ENCODE data around the gene GTF3C1.
"Not testable (repeated sequence)": the region's sequence is repeated elsewhere in the genome, so short reads cannot be mapped to it uniquely, and the experiment has no call there.

Gene GTF3C1

DNA sequence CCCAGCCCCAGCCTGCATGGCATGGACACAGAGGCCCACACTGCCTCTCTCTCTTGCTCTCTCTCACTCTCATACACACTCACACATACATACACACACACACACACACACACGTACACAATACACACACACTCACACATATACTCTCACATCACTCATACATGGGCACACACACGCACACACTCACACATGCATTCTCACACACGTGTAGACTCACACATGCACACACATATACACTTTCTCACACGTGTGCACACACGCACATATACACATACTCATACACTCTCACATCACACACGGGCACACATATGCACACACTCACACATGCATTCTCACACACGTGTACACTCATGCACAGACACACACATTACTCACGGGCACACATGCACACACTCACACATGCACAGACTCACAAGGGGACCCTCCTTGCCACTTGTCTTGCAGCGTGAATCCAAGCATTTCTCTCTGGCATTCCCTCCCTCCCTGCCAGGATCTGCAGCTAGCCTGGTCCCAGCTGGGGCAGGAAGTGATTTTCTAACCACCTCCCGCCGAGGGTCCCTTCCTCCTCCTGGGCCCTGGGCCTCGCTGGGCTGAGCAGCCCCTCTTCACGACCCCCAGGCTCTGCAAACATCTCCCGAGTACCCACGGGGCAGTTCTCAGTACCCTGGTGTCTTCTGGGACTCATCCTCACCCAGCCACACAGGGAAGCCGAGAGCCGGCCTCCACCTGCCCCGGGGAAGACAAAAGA is 110.3 kb downstream of the GTF3C1 start:
- H3K27me3 ChIP-seq (ENCODE audit: low read depth, low read length): no peaks in the 10 kb centered on the region
- TF ChIP-seq EZH2phosphoT487 (IDR thresholded peaks at IDR 0.05; ENCODE audit: low read depth): no peak
- TF ChIP-seq, protein P1, sequence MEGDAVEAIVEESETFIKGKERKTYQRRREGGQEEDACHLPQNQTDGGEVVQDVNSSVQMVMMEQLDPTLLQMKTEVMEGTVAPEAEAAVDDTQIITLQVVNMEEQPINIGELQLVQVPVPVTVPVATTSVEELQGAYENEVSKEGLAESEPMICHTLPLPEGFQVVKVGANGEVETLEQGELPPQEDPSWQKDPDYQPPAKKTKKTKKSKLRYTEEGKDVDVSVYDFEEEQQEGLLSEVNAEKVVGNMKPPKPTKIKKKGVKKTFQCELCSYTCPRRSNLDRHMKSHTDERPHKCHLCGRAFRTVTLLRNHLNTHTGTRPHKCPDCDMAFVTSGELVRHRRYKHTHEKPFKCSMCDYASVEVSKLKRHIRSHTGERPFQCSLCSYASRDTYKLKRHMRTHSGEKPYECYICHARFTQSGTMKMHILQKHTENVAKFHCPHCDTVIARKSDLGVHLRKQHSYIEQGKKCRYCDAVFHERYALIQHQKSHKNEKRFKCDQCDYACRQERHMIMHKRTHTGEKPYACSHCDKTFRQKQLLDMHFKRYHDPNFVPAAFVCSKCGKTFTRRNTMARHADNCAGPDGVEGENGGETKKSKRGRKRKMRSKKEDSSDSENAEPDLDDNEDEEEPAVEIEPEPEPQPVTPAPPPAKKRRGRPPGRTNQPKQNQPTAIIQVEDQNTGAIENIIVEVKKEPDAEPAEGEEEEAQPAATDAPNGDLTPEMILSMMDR (IDR thresholded peaks at IDR 0.05; ENCODE audit: low read depth, low read length): no peak
- H2AFZ ChIP-seq (ENCODE audit: low read depth, low read length): no peak overlapping the region
- H3K4me2 ChIP-seq (ENCODE audit: low read length): no peak overlapping the region
- peaks cover 76% of the 10 kb centered on the region for H4K20me1 ChIP-seq (ENCODE audit: insufficient read depth, low read length)
- H3K9me3 ChIP-seq (ENCODE audit: insufficient read depth, low read length): no peaks in the 10 kb centered on the region
- no peaks in the 10 kb centered on the region for H3K4me1 ChIP-seq (ENCODE audit: low read length)
- H3K79me2 ChIP-seq (ENCODE audit: low read length): peaks cover 85% of the 10 kb centered on the region
- H3K36me3 ChIP-seq (replicated peaks; ENCODE audit: low read depth, low read length): peaks cover 82% of the 10 kb centered on the region
- no peak overlapping the region for H3K27ac ChIP-seq (ENCODE audit: low read length)
- no peak overlapping the region for H3K9ac ChIP-seq (ENCODE audit: low read length)
- H3K4me3 ChIP-seq (ENCODE audit: low read length): no peak overlapping the region

DNA sequence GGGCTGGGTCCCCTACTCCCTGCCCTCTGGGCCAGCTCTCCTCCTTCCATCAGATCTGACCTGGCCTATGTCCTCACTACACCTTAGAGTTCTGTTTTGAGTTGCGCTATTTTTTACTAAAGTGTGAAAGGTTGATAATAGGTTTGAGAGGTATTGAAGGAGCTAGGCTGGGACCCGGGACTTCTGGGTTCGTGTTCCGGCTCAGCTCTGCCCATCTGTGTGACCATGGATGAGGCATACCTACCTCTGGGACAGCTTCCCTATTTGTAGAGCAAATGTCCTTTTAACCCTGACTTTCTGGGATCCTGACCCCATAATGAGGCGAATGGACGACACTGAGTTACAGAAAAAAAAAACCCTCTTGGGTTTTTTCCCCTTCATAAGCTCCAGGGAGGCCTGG is 111.8 kb downstream of the GTF3C1 start:
- Histone ChIP-seq H3K27me3 (ENCODE audit: low read depth, low read length) (no peaks in the 10 kb centered on the region), H3K9me3 (ENCODE audit: insufficient read depth, low read length) (no peaks in the 10 kb centered on the region), H3K79me2 (ENCODE audit: low read length) (peaks cover 88% of the 10 kb centered on the region), H3K36me3 (replicated peaks; ENCODE audit: low read depth, low read length) (peaks cover 80% of the 10 kb centered on the region), H3K4me2 (ENCODE audit: low read length) (no peak overlapping the region), H2AFZ (ENCODE audit: low read depth, low read length) (no peak overlapping the region), H3K9ac (ENCODE audit: low read length) (no peak overlapping the region), H4K20me1 (ENCODE audit: insufficient read depth, low read length) (peaks cover 80% of the 10 kb centered on the region), H3K4me3 (ENCODE audit: low read length) (no peak overlapping the region), H3K4me1 (ENCODE audit: low read length) (no peaks in the 10 kb centered on the region), H3K27ac (ENCODE audit: low read length) (no peak overlapping the region)
- TF ChIP-seq, protein P1 (IDR thresholded peaks at IDR 0.05; ENCODE audit: low read depth, low read length): no peak
- TF ChIP-seq EZH2phosphoT487 (IDR thresholded peaks at IDR 0.05; ENCODE audit: low read depth): no peak

DNA sequence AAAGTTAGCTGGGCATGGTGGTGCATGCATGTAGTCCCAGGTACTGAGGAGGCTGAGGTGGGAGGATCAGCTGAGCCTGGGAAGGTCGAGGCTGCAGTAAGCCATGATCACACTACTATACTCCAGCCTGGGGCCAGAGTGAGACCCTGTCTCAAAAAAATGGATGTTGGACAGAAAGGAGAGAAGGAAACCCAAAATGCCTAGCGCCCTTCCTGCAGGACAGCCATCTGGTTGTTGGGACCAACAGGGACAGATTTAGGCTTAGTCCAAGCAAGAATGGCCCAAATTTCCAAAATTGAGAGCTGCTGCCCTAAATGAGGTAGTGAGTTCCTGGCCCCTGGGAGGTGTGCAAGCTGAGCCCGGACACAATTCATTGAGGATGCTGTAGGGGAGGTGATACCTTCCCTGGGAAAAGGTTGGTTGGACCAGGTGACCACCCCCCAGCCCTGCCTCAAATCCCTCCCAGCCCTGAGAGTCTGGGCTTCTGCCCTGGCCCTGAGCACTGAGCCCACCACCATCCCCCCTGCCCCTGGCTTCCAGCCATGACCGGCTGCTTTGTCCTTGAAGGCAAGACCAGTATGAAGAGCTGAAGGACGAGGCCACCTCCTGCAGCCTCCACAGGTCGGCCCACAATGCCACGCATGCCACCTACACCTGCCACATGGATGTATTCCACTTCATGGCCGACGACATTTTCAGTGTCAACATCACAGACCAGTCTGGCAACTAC is 112.6 kb downstream of the GTF3C1 start:
- TF ChIP-seq EZH2phosphoT487 (IDR thresholded peaks at IDR 0.05; ENCODE audit: low read depth): no peak
- TF ChIP-seq, protein P1 (IDR thresholded peaks at IDR 0.05; ENCODE audit: low read depth, low read length): no peak
- peaks cover 82% of the 10 kb centered on the region for H3K36me3 ChIP-seq (replicated peaks; ENCODE audit: low read depth, low read length)
- H3K9ac ChIP-seq (ENCODE audit: low read length): no peak overlapping the region

DNA sequence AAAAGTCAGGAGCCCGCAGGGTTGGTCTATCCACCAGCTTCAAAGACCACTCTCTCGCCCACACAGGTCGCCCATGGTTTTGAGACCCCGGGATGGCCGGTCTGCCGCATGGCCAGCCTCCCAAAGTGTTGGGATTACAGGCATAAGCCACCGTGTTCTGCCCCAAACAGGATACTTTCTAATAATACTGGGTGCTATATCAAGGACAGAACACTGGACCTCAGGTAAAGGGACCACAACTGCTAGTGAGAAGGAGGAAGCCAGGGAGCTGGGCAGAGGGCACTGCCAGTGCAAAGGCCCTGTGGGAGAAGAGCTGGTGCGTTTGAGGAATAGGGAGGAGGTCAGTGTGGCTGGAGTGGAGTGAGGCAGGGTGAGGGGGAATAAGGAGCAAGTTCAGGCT is 113.6 kb downstream of the GTF3C1 start:
- H3K4me2 ChIP-seq (ENCODE audit: low read length): no peak overlapping the region
- TF ChIP-seq, protein P1 (IDR thresholded peaks at IDR 0.05; ENCODE audit: low read depth, low read length): no peak
- TF ChIP-seq EZH2phosphoT487 (IDR thresholded peaks at IDR 0.05; ENCODE audit: low read depth): no peak
- H3K27me3 ChIP-seq (ENCODE audit: low read depth, low read length): no peaks in the 10 kb centered on the region
- H3K36me3 ChIP-seq (replicated peaks; ENCODE audit: low read depth, low read length): peaks cover 81% of the 10 kb centered on the region
- peaks cover 86% of the 10 kb centered on the region for H4K20me1 ChIP-seq (ENCODE audit: insufficient read depth, low read length)
- H3K4me3 ChIP-seq (ENCODE audit: low read length): no peak overlapping the region
- H3K27ac ChIP-seq (ENCODE audit: low read length): no peak overlapping the region
- H2AFZ ChIP-seq (ENCODE audit: low read depth, low read length): no peak overlapping the region
- peaks cover 93% of the 10 kb centered on the region for H3K79me2 ChIP-seq (ENCODE audit: low read length)
- no peaks in the 10 kb centered on the region for H3K9me3 ChIP-seq (ENCODE audit: insufficient read depth, low read length)
- no peak overlapping the region for H3K9ac ChIP-seq (ENCODE audit: low read length)
- H3K4me1 ChIP-seq (ENCODE audit: low read length): peaks cover 15% of the 10 kb centered on the region

More for the DNA sequence above, 112.6 kb downstream of the GTF3C1 start:
- H2AFZ ChIP-seq (ENCODE audit: low read depth, low read length): no peak overlapping the region
- peaks cover 93% of the 10 kb centered on the region for H3K79me2 ChIP-seq (ENCODE audit: low read length)
- no peaks in the 10 kb centered on the region for H3K9me3 ChIP-seq (ENCODE audit: insufficient read depth, low read length)
- H3K4me1 ChIP-seq (ENCODE audit: low read length): peaks cover 5% of the 10 kb centered on the region
- peaks cover 85% of the 10 kb centered on the region for H4K20me1 ChIP-seq (ENCODE audit: insufficient read depth, low read length)
- H3K27ac ChIP-seq (ENCODE audit: low read length): no peak overlapping the region
- no peak overlapping the region for H3K4me2 ChIP-seq (ENCODE audit: low read length)
- H3K4me3 ChIP-seq (ENCODE audit: low read length): no peak overlapping the region
- no peaks in the 10 kb centered on the region for H3K27me3 ChIP-seq (ENCODE audit: low read depth, low read length)

DNA sequence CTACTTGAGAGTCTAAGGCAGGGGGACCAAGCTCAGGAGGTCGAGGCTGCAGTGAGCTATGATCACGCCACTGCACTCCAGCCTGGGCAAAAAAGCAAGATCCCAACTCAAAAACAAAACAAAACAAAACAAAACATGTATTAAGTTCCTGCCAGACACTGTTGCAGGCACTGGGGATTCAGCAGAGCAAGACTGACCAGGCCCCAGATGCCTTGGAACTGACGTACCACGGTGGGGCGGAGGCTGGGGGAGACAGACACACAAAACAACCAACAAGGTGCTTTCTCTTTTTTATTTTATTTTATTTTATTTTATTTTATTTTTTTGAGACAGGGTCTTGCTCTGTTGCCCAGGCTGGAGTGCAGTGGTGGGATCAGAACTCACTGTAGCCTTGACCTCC is 114.6 kb downstream of the GTF3C1 start:
- not testable (repeated sequence) for H3K9me3 ChIP-seq (ENCODE audit: insufficient read depth, low read length); H3K27me3 ChIP-seq (ENCODE audit: low read depth, low read length); H3K4me3 ChIP-seq (ENCODE audit: low read length); H3K4me2 ChIP-seq (ENCODE audit: low read length); H3K9ac ChIP-seq (ENCODE audit: low read length); H3K27ac ChIP-seq (ENCODE audit: low read length); H2AFZ ChIP-seq (ENCODE audit: low read depth, low read length)
- Histone ChIP-seq H3K4me1 (ENCODE audit: low read length) (peaks cover 24% of the 10 kb centered on the region), H4K20me1 (ENCODE audit: insufficient read depth, low read length) (peaks cover 87% of the 10 kb centered on the region), H3K79me2 (ENCODE audit: low read length) (peaks cover 96% of the 10 kb centered on the region), H3K36me3 (replicated peaks; ENCODE audit: low read depth, low read length) (peaks cover 83% of the 10 kb centered on the region)

Data from OCI-LY3 (cell line).